Measurements from ENCODE around the gene CTDNEP1.

DNA sequence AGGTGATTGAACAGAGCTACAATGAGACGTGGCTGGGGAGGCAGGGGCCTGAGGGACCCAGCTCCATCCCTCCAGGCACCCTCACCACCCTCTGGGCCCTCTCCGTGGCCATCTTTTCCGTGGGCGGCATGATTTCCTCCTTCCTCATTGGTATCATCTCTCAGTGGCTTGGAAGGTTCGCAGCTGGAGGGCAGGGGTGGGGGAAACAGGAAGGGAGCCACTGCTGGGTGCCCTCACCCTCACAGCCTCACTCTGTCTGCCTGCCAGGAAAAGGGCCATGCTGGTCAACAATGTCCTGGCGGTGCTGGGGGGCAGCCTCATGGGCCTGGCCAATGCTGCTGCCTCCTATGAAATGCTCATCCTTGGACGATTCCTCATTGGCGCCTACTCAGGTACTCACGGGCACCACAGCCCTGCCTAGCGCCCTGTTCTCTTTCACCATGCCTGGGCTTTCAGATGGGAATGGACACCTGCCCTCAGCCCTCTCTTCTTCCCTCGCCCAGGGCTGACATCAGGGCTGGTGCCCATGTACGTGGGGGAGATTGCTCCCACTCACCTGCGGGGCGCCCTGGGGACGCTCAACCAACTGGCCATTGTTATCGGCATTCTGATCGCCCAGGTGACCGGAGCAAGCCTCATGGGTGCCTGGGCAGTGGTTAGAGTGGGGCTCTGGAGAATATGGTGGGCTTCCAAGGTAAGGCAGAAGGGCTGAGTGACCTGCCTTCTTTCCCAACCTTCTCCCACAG is 32.1 kb upstream of the CTDNEP1 start:
- TF ChIP-seq, protein P1, sequence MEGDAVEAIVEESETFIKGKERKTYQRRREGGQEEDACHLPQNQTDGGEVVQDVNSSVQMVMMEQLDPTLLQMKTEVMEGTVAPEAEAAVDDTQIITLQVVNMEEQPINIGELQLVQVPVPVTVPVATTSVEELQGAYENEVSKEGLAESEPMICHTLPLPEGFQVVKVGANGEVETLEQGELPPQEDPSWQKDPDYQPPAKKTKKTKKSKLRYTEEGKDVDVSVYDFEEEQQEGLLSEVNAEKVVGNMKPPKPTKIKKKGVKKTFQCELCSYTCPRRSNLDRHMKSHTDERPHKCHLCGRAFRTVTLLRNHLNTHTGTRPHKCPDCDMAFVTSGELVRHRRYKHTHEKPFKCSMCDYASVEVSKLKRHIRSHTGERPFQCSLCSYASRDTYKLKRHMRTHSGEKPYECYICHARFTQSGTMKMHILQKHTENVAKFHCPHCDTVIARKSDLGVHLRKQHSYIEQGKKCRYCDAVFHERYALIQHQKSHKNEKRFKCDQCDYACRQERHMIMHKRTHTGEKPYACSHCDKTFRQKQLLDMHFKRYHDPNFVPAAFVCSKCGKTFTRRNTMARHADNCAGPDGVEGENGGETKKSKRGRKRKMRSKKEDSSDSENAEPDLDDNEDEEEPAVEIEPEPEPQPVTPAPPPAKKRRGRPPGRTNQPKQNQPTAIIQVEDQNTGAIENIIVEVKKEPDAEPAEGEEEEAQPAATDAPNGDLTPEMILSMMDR (conservative IDR thresholded peaks at IDR 0.05; ENCODE audit: low read length) = no peak
- TF ChIP-seq EZH2phosphoT487 (IDR thresholded peaks at IDR 0.05; ENCODE audit: borderline replicate concordance) = no peak

Data from Loucy (cell line).